HG02610 (cell line): ENCODE measurements around the gene SUCLA2.
"Not testable (repeated sequence)": the region's sequence is repeated elsewhere in the genome, so short reads cannot be mapped to it uniquely, and the experiment has no call there.

ENCODE experiments used
- ATAC-seq: cut with Tn5 transposase; IDR thresholded peaks from one replicate; pipeline ENCODE4 v1.9.1; 2021; ENCODE audit warnings: mild to moderate bottlenecking, moderate library complexity; ENCODE audit not compliant: unreplicated experiment

SUCLA2 gene

GRCh38 chr13:47997384-47997783, 3.7 kb downstream of the SUCLA2 start:
- ATAC-seq = no peak

GRCh38 chr13:47991859-47992258, 9.2 kb downstream of the SUCLA2 start:
- ATAC-seq = no peak

GRCh38 chr13:47990920-47991466, 10.1 kb downstream of the SUCLA2 start:
- ATAC-seq = no peak

- ATAC-seq = no peak
Measured at GRCh38 chr13:47990427-47990826, 10.6 kb downstream of the SUCLA2 start.

- no peak for ATAC-seq
Measured at GRCh38 chr13:47983070-47983469, 18.0 kb downstream of the SUCLA2 start.

GRCh38 chr13:47976325-47976724, 24.7 kb downstream of the SUCLA2 start:
- no peak for ATAC-seq

GRCh38 chr13:47964863-47965262, 36.2 kb downstream of the SUCLA2 start:
- ATAC-seq = no peak

- no peak for ATAC-seq
Measured at GRCh38 chr13:47962237-47962636, 38.8 kb downstream of the SUCLA2 start.

GRCh38 chr13:47959468-47960247, 41.4 kb downstream of the SUCLA2 start:
- ATAC-seq = no peak

GRCh38 chr13:47957073-47957472, 44.0 kb downstream of the SUCLA2 start:
- ATAC-seq = no peak

- ATAC-seq = no peak
Measured at GRCh38 chr13:47955836-47956235, 45.2 kb downstream of the SUCLA2 start.

GRCh38 chr13:47949799-47950198, 51.3 kb downstream of the SUCLA2 start:
- no peak for ATAC-seq

- no peak for ATAC-seq
Measured at GRCh38 chr13:47945738-47946137, 55.3 kb downstream of the SUCLA2 start.

- ATAC-seq = not testable (repeated sequence)
Measured at GRCh38 chr13:47945146-47945545, 55.9 kb downstream of the SUCLA2 start.

- no peak for ATAC-seq
Measured at GRCh38 chr13:47934371-47934770, 66.7 kb downstream of the SUCLA2 start.

GRCh38 chr13:47932950-47933923, 67.8 kb downstream of the SUCLA2 start:
- no peak for ATAC-seq

- ATAC-seq = no peak
Measured at GRCh38 chr13:47930649-47931165, 70.4 kb downstream of the SUCLA2 start.

GRCh38 chr13:47929156-47929555, 71.9 kb downstream of the SUCLA2 start:
- ATAC-seq = no peak

- ATAC-seq = no peak
Measured at GRCh38 chr13:47917022-47917574, 84.0 kb downstream of the SUCLA2 start.

GRCh38 chr13:47908197-47908902, 92.7 kb downstream of the SUCLA2 start:
- ATAC-seq = no peak
